HL-60 (cell line): ENCODE results near the gene FAM240A.

Experiments used
- DNase-seq, 2 experiments: peaks; one replicate each; pipeline ENCODE4 v3.0.0-alpha.2; 2010 to 2020; ENCODE audit warnings: low read depth in 1 of 2, low spot score in 1 of 2
- H3K27ac ChIP-seq: fragments of 250-450 bp; sonication (Bioruptor Pico); replicated peaks from 2 replicates; pipeline ENCODE4 v1.5.1; 2020; ENCODE audit warnings: mild to moderate bottlenecking, moderate library complexity
- H3K27me3 ChIP-seq: fragments of 250-450 bp; sonication (Bioruptor Pico); 2 replicates; pipeline ENCODE4 v1.5.1; 2021; ENCODE audit warnings: mild to moderate bottlenecking, moderate library complexity; ENCODE audit not compliant: insufficient read depth, poor library complexity, severe bottlenecking
- H3K4me3 ChIP-seq: replicated peaks from 2 replicates; pipeline ENCODE4 v1.5.1; 2011; ENCODE audit warnings: mild to moderate bottlenecking, control low read depth, low read length; ENCODE audit not compliant: insufficient read depth
- CTCF ChIP-seq: IDR thresholded peaks from one replicate; pipeline ENCODE4 v1.5.1; 2011; ENCODE audit warnings: low read length, control low read depth, inconsistent platforms; ENCODE audit not compliant: insufficient read depth
- GABPA ChIP-seq: IDR thresholded peaks from 2 replicates; pipeline ENCODE4 v1.6.1; 2012; ENCODE audit warnings: low read depth
- POLR2AphosphoS5 ChIP-seq: IDR thresholded peaks from 2 replicates; pipeline ENCODE4 v1.6.1; 2012; ENCODE audit warnings: low read depth
- REST ChIP-seq: IDR thresholded peaks from 2 replicates; pipeline ENCODE4 v1.6.1; 2012; ENCODE audit warnings: low read depth; ENCODE audit not compliant: insufficient replicate concordance
- SPI1 ChIP-seq: IDR thresholded peaks from 2 replicates; pipeline ENCODE4 v1.6.1; 2012; ENCODE audit warnings: low read depth, mild to moderate bottlenecking, borderline replicate concordance

FAM240A gene

GRCh38 chr3:46656778-46657556, 44.6 kb downstream of the FAM240A start:
- no peak for DNase-seq
- H3K4me3 ChIP-seq, result no peak overlapping the region
- TF ChIP-seq REST (no peak), GABPA (no peak), SPI1 (no peak)
- no peak overlapping the region for H3K27ac ChIP-seq
- H3K27me3 ChIP-seq, result no peaks in the 10 kb centered on the region

GRCh38 chr3:46659285-46659684, 47.0 kb downstream of the FAM240A start:
- Histone ChIP-seq H3K27me3 (no peaks in the 10 kb centered on the region), H3K4me3 (no peak overlapping the region), H3K27ac (no peak overlapping the region)
- TF ChIP-seq REST, result no peak
- TF ChIP-seq SPI1, result no peak
- TF ChIP-seq CTCF, result no peak
- no peak for TF ChIP-seq GABPA
- TF ChIP-seq POLR2AphosphoS5, result no peak
- no peak for DNase-seq

- H3K27ac ChIP-seq, result no peak overlapping the region
- DNase-seq, result no peak
- TF ChIP-seq CTCF (no peak), SPI1 (no peak), GABPA (no peak), REST (no peak)
These were observed 47.7 kb downstream of the FAM240A start for GRCh38 chr3:46660003-46660402.

More at GRCh38 chr3:46660003-46660402, 47.7 kb downstream of the FAM240A start:
- no peak overlapping the region for H3K4me3 ChIP-seq
- H3K27me3 ChIP-seq, result no peaks in the 10 kb centered on the region
